RWPE2 (cell line): Measurements from ENCODE around the gene ZNF576.
A peak's percentile ranks its signal among the peaks of the same experiment; 100 is the strongest.
"Not testable (repeated sequence)": the region's sequence is repeated elsewhere in the genome, so short reads cannot be mapped to it uniquely, and the experiment has no call there.

Experiments used
- ATAC-seq: fragments of 200-7000 bp; cut with Tn5 transposase; 3 replicates; pipeline ENCODE4 v1.9.1; 2021; ENCODE audit warnings: low read depth
- DNase-seq: peaks from one replicate; pipeline ENCODE4 v3.0.0-alpha.2; 2020; ENCODE audit warnings: low spot score
- H3K27ac ChIP-seq: fragments of 450-650 bp; 2 replicates; pipeline ENCODE4 v1.5.1; 2017; ENCODE audit warnings: mild to moderate bottlenecking; ENCODE audit not compliant: poor library complexity, severe bottlenecking
- H3K27me3 ChIP-seq: fragments of 250-450 bp; sonication (Bioruptor Pico); 2 replicates; pipeline ENCODE4 v1.5.1; 2021; ENCODE audit warnings: mild to moderate bottlenecking, moderate library complexity; ENCODE audit not compliant: insufficient read depth, poor library complexity, severe bottlenecking
- H3K36me3 ChIP-seq: fragments of 250-450 bp; sonication (Bioruptor Pico); 2 replicates; pipeline ENCODE4 v1.5.1; 2020; ENCODE audit warnings: low read depth, mild to moderate bottlenecking, moderate library complexity
- H3K4me1 ChIP-seq: fragments of 250-450 bp; sonication (Bioruptor Pico); 2 replicates; pipeline ENCODE4 v1.5.1; 2021; ENCODE audit warnings: mild to moderate bottlenecking, moderate library complexity; ENCODE audit not compliant: insufficient read depth, poor library complexity, severe bottlenecking
- H3K4me3 ChIP-seq: fragments of 250-450 bp; sonication (Bioruptor Pico); 2 replicates; pipeline ENCODE4 v1.5.1; 2021; ENCODE audit warnings: mild to moderate bottlenecking, moderate library complexity; ENCODE audit not compliant: severe bottlenecking
- H3K9me3 ChIP-seq: fragments of 250-450 bp; sonication (Bioruptor Pico); 2 replicates; pipeline ENCODE4 v1.5.1; 2021; ENCODE audit warnings: mild to moderate bottlenecking, moderate library complexity; ENCODE audit not compliant: severe bottlenecking
- CTCF ChIP-seq: fragments of 450-650 bp; IDR thresholded peaks from one replicate; pipeline ENCODE4 v1.5.1; 2017; ENCODE audit warnings: mild to moderate bottlenecking, moderate library complexity; ENCODE audit not compliant: poor library complexity, severe bottlenecking

Gene ZNF576

DNA sequence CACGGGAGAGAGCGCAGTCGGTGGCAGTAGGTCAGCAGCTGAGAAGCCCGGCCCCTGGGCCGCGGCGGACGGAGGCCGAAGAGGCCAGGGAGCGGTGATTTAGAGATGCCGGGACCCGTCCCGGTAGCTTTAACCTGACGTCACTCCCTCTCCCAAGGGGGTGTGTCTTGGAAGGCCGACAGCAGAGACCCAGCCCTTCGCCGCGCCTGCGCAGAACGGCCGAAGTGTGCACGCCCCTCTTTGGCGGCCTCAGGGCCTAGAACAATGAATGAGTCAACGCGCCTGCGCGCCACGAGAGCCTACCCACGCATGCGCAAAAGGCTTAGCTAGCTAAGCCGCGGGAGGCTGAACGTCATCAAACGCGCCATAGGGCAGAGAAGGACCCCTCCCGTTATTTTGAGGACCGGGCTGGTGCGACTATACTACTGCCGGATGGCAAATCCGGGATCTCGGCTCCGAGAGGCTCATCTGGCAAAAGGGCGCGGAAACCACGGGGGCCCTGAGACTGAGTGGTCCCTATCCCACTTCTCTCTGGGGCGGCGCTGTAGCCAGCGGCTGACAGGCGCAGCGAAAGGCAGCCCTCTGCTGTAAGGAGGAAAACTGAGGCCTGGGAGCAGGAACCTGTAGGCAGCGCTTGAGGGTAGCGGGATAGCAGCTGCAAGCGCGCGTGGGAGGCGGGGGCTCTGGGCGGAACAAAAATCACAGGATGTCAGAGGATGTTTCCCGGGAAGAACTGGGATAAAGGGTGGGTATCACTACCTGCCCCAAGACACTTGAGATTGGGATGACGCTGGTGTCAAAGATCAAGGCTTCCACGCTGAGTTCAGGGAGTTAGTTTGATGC, at the start of gene ZNF576, which contains the start of gene IRGQ:
ZNF576 (plus strand) TSS at position 597 of the 843 bp plus-strand sequence. CDS start 514 bp downstream, outside the sequence.
IRGQ (minus strand) TSS at position 136 of the 843 bp plus-strand sequence. CDS start 796 bp downstream, outside the sequence.
- ATAC-seq (peak; percentile 77), DNase-seq (peak; percentile 98)
- TF ChIP-seq CTCF = no peak
- H3K27me3 ChIP-seq = no peaks in the 10 kb centered on the region
- no peaks in the 10 kb centered on the region for H3K4me1 ChIP-seq
- H3K9me3 ChIP-seq = no peaks in the 10 kb centered on the region
- peak within 1 kb of the TSS; percentile 56 for H3K27ac ChIP-seq
- H3K36me3 ChIP-seq = peaks cover 22% of the 10 kb centered on the region
- peak within 1 kb of the TSS; percentile 59 for H3K4me3 ChIP-seq

GRCh38 chr19:43547926-43548325, 48.5 kb upstream of the ZNF576 start:
- not testable (repeated sequence) for H3K4me3 ChIP-seq, H3K27ac ChIP-seq, H3K4me1 ChIP-seq, ATAC-seq, H3K27me3 ChIP-seq, H3K9me3 ChIP-seq, DNase-seq
- H3K36me3 ChIP-seq = peaks cover 36% of the 10 kb centered on the region

DNA sequence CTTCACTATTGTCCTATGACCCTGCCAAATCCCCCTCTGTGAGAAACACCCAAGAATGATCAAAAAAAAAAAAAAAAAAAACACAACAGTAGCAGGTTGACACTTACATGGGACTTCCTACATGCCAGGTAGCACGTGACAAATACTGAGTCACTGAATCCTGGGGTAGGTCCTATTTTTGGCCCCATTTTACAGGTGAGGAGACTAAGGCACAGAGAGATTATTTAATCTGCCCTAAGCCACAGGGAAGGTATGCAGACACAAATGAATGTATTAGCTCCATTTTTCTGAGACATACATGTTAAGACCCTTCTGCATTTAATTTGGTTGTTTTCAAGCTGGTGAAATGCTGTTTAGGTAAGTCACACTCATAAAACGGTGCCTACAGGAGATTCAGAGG, 47.7 kb upstream of the ZNF576 start:
- H3K4me3 ChIP-seq = no peak overlapping the region
- no peaks in the 10 kb centered on the region for H3K27me3 ChIP-seq
- H3K27ac ChIP-seq = no peak overlapping the region
- no peak for DNase-seq
- ATAC-seq = no peak
- H3K4me1 ChIP-seq = no peaks in the 10 kb centered on the region
- H3K36me3 ChIP-seq = peaks cover 37% of the 10 kb centered on the region
- H3K9me3 ChIP-seq = no peaks in the 10 kb centered on the region
- no peak for TF ChIP-seq CTCF

GRCh38 chr19:43551399-43552197, 44.8 kb upstream of the ZNF576 start:
- Histone ChIP-seq H3K27me3 (no peaks in the 10 kb centered on the region), H3K9me3 (no peaks in the 10 kb centered on the region), H3K27ac (no peak overlapping the region), H3K4me3 (no peak overlapping the region), H3K4me1 (no peaks in the 10 kb centered on the region), H3K36me3 (peaks cover 54% of the 10 kb centered on the region)
- no peak for ATAC-seq
- no peak for TF ChIP-seq CTCF
- no peak for DNase-seq

GRCh38 chr19:43552198-43552450, 44.3 kb upstream of the ZNF576 start:
- no peak overlapping the region for H3K27ac ChIP-seq
- ATAC-seq (no peak), DNase-seq (no peak)
- H3K4me1 ChIP-seq = no peaks in the 10 kb centered on the region
- TF ChIP-seq CTCF = no peak
- peaks cover 57% of the 10 kb centered on the region for H3K36me3 ChIP-seq
- H3K9me3 ChIP-seq = no peaks in the 10 kb centered on the region
- no peak overlapping the region for H3K4me3 ChIP-seq
- H3K27me3 ChIP-seq = no peaks in the 10 kb centered on the region
